ENCODE measurements around the gene CLDN24.

DNA sequence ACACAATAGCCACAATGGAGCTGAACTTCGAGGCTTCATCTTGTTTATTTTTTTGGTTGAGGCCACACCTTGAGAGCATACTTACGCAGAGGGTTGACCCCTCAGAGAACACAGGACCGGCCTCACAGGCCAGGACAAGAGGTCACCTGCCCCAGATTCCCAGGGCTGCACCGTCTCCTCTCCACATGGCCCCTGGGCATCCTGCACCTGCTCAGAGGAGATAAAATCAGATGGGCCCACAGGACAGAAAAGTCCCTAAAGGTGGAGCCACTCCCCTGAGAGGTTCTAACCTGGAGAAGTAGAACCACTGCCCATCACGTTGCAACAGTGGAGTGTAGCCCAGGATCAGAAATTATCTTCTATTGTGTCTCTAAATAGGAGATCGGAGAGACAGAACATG, 1.1 kb upstream of the CLDN24 start:
- TF ChIP-seq, protein P1, sequence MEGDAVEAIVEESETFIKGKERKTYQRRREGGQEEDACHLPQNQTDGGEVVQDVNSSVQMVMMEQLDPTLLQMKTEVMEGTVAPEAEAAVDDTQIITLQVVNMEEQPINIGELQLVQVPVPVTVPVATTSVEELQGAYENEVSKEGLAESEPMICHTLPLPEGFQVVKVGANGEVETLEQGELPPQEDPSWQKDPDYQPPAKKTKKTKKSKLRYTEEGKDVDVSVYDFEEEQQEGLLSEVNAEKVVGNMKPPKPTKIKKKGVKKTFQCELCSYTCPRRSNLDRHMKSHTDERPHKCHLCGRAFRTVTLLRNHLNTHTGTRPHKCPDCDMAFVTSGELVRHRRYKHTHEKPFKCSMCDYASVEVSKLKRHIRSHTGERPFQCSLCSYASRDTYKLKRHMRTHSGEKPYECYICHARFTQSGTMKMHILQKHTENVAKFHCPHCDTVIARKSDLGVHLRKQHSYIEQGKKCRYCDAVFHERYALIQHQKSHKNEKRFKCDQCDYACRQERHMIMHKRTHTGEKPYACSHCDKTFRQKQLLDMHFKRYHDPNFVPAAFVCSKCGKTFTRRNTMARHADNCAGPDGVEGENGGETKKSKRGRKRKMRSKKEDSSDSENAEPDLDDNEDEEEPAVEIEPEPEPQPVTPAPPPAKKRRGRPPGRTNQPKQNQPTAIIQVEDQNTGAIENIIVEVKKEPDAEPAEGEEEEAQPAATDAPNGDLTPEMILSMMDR (IDR thresholded peaks at IDR 0.05), result no peak
- TF ChIP-seq POLR2A (IDR thresholded peaks at IDR 0.05), result no peak

All from testis (tissue), 2 donors.